ENCODE data around the gene VPS37C.

GRCh38 chr11:61134801-61135257 is 26.4 kb downstream of the VPS37C start:
- TF ChIP-seq EZH2 (IDR thresholded peaks at IDR 0.05; ENCODE audit: insufficient read depth, poor library complexity, severe bottlenecking) (no peak), EZH2phosphoT487 (IDR thresholded peaks at IDR 0.05; ENCODE audit: insufficient read depth, low read depth) (no peak)
